AG04450 (cell line): ENCODE results near the gene TNFRSF19. TPM values are rescaled to one million over a fixed set of nuclear protein-coding genes. Genes with fewer than 3 reads are reported as not detected.

Experiments
- CTCF ChIA-PET: fragments of 300-600, 350-600 bp; formaldehyde crosslinking; extraction: SDS; loops from one replicate; lab custom pipeline; 2022; ENCODE audit warnings: antibody characterized with exemption, inconsistent platforms; lab: Charles Lee
- POLR2A ChIA-PET: fragments of 350-600 bp; formaldehyde crosslinking; extraction: SDS; loops from one replicate; lab custom pipeline; 2021; ENCODE audit warnings: antibody characterized with exemption, inconsistent platforms; lab: Yijun Ruan, JAX
- DNase-seq: peaks from one replicate; pipeline ENCODE4 v3.0.0-alpha.2; 2011; ENCODE audit warnings: low read depth, low spot score
- H3K27ac ChIP-seq: one replicate; pipeline ENCODE4 v1.5.1; 2012; ENCODE audit warnings: low read depth, low read length, control low read depth
- H3K27me3 ChIP-seq: one replicate; pipeline ENCODE4 v1.6.0; 2012; ENCODE audit warnings: low read length; ENCODE audit not compliant: control insufficient read depth, insufficient read depth
- H3K4me3 ChIP-seq: 2 replicates; pipeline ENCODE4 v1.5.1; 2011; ENCODE audit warnings: mild to moderate bottlenecking, low read depth, low read length, control low read depth
- H3K9me3 ChIP-seq: 2 replicates; pipeline ENCODE4 v1.5.1; 2012; ENCODE audit warnings: low read length; ENCODE audit not compliant: control insufficient read depth, insufficient read depth
- polyA plus RNA-seq: library from polyadenylated mRNA; depleted of rRNA; stranded (reverse); fragments of >200 nt; gene quantifications from 2 replicates; pipeline ENCODE4 v1.2.3, GENCODE V29; 2011
- TF ChIP-seq, protein P1 (sequence below): IDR thresholded peaks from 2 replicates; pipeline ENCODE4 v1.5.1; 2011; ENCODE audit warnings: low read depth, low read length, control low read depth, inconsistent platforms

Gene TNFRSF19
- polyA plus RNA-seq, 1 experiment = 183 TPM

DNA sequence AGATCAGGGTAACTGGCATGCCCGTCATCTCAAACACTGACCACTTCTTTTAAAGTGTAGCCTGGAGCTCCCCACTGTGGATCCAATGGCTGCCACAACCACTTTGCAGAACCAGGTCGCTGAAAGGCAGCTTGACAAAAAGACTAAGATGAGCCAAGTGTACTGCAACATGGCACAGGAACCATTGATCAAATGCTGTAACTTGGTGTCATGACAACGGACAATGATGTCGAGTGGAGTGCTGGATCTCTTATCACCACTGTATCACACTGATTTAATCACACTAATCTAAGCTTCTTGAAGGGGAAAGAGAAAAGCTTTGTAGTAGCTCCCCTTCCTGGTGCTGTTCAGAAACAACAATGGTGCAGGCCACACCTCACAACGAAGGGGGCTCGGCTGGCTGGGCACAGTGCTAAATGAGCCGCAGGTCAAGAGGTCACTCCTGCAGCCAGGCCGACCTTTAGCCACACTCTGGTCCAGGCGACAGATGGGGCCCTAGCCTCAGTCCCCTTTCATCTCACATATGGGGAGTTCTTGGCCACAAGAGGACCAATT is 2.2 kb upstream of the TNFRSF19 start:
- ChIA-PET CTCF (no interaction called here), POLR2A (no interaction called here)
- no peak overlapping the region for H3K4me3 ChIP-seq
- H3K27me3 ChIP-seq = no peaks in the 10 kb centered on the region
- no peak overlapping the region for H3K27ac ChIP-seq
- no peak for DNase-seq
- TF ChIP-seq, protein P1, sequence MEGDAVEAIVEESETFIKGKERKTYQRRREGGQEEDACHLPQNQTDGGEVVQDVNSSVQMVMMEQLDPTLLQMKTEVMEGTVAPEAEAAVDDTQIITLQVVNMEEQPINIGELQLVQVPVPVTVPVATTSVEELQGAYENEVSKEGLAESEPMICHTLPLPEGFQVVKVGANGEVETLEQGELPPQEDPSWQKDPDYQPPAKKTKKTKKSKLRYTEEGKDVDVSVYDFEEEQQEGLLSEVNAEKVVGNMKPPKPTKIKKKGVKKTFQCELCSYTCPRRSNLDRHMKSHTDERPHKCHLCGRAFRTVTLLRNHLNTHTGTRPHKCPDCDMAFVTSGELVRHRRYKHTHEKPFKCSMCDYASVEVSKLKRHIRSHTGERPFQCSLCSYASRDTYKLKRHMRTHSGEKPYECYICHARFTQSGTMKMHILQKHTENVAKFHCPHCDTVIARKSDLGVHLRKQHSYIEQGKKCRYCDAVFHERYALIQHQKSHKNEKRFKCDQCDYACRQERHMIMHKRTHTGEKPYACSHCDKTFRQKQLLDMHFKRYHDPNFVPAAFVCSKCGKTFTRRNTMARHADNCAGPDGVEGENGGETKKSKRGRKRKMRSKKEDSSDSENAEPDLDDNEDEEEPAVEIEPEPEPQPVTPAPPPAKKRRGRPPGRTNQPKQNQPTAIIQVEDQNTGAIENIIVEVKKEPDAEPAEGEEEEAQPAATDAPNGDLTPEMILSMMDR = no peak
- no peaks in the 10 kb centered on the region for H3K9me3 ChIP-seq

DNA sequence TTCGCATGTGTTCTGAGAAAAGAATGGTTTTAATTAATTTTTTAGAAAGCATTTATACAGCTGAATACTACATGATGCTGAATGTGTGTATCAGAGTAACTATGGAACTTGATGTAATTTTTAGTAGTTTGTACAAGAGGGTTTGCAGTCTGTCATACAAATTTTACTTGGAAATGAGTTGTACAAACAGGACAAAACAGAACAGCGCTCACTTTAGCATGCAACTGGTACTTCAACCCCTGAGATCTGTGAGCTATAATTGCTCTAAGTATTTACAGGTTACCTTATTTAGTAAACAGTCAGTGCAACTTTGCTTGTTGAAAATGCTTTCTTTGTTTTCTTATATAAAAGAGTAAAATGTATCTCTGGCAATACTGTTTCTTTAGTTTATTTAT is 706 bp downstream of the TNFRSF19 start:
- no peak overlapping the region for H3K27ac ChIP-seq
- H3K27me3 ChIP-seq = no peaks in the 10 kb centered on the region
- TF ChIP-seq, protein P1 = peak; percentile 55
- POLR2A ChIA-PET = interaction anchor here (0.6 kb wide), 1 partner anchor 70 kb away, joined by 3 read pairs; no protein-coding TSS in a partner anchor
- CTCF ChIA-PET = interaction anchor here (0.9 to 1.2 kb wide), 5 partner anchors 8 to 319 kb away, joined by 3 to 4 read pairs (median 3); no protein-coding TSS in a partner anchor
- H3K9me3 ChIP-seq = no peaks in the 10 kb centered on the region
- DNase-seq = no peak
- H3K4me3 ChIP-seq = peak overlapping the region; percentile 65

DNA sequence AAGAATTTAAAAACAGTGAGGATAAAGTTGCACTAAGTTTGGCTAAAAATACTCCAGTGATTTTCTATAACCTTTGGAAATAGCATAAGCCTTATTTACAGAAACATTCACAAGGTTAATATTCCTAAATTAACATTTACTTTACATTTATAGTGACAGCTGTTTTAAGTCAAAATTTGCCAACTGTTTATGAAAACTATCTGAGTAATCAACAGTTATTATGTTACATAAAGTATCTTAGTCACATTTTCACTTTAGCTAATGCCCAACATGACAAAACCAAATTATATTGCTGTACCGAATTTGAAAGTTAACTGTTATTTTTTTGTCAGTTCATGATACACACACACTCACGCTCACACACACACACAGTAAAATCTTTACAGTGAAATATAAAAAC is 1.2 kb downstream of the TNFRSF19 start:
- ChIA-PET POLR2A (no interaction called here), CTCF (interaction anchor here (1.1 kb wide), 1 partner anchor 12 kb away, joined by 3 read pairs; no protein-coding TSS in a partner anchor)
- DNase-seq = no peak
- no peaks in the 10 kb centered on the region for H3K9me3 ChIP-seq
- peak overlapping the region; percentile 65 for H3K4me3 ChIP-seq
- no peak overlapping the region for H3K27ac ChIP-seq
- TF ChIP-seq, protein P1 = no peak
- no peaks in the 10 kb centered on the region for H3K27me3 ChIP-seq

DNA sequence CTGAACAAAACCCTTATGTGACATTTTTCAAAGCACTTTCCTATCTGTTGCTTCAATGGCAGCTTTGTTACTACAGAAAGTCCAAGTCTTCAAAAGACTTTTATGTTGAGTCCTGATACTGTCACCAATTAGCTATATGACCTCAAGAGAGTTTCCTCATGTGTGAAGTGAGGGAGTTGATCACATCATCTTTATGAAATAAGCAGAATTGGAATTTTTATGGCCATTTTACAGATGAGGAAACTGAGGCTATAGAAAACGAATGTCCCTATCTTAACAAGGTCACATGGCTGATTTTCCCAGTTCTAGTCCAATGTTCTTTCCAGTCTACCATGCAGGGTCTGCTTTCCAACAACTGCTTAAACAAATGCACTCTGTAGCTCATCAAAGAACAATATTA is 2.6 kb downstream of the TNFRSF19 start:
- CTCF ChIA-PET = interaction anchor here (0.6 to 0.7 kb wide), 2 partner anchors 9 to 942 kb away, joined by 3 to 4 read pairs; no protein-coding TSS in a partner anchor
- POLR2A ChIA-PET = no interaction called here
- peak overlapping the region; percentile 65 for H3K4me3 ChIP-seq

More for the DNA sequence above, 2.6 kb downstream of the TNFRSF19 start:
- no peak for DNase-seq
- Histone ChIP-seq H3K27me3 (no peaks in the 10 kb centered on the region), H3K27ac (no peak overlapping the region), H3K9me3 (no peaks in the 10 kb centered on the region)
- TF ChIP-seq, protein P1 = no peak
